Measurements from ENCODE around the gene DTX3L. TPM values are rescaled to one million over a fixed set of nuclear protein-coding genes. Genes with fewer than 3 reads are reported as not detected.

DTX3L gene
- total RNA-seq, 1 experiment from 2014 or later, result 18.9 TPM

- no peaks in the 10 kb centered on the region for H3K4me1 ChIP-seq (ENCODE audit: insufficient read depth, low read length, poor library complexity, severe bottlenecking)
- H3K27me3 ChIP-seq (replicated peaks; ENCODE audit: insufficient read depth, low read depth, low read length, poor library complexity), result peaks cover 4% of the 10 kb centered on the region
- ChIA-PET POLR2A (ENCODE audit: low non-redundant PET) (no interaction called here), CTCF (interaction anchor here (0.6 kb wide), 1 partner anchor 75 kb away, joined by 3 read pairs; no protein-coding TSS in a partner anchor)
- no peaks in the 10 kb centered on the region for H3K9me3 ChIP-seq (ENCODE audit: low read depth, low read length, poor library complexity, severe bottlenecking)
- no peak for DNase-seq (ENCODE audit: low spot score)
- no TSS peak for BruUV-seq (replicated peaks)
- H3K36me3 ChIP-seq (ENCODE audit: insufficient read depth, low read length, poor library complexity, severe bottlenecking), result no peaks in the 10 kb centered on the region
- intact Hi-C loops (cut with micrococcal nuclease; ENCODE audit: unreplicated experiment), result no loop called here
- no peak overlapping the region for H3K4me3 ChIP-seq (ENCODE audit: low read depth, low read length, poor library complexity, severe bottlenecking)
- no peak for TF ChIP-seq CTCF (conservative IDR thresholded peaks at IDR 0.05; ENCODE audit: low read depth, low read length)
- TF ChIP-seq EZH2 (IDR thresholded peaks at IDR 0.05; ENCODE audit: borderline replicate concordance, low read depth, low read length, poor library complexity, severe bottlenecking), result no peak
- no peak overlapping the region for H3K27ac ChIP-seq (ENCODE audit: low read depth, low read length, poor library complexity, severe bottlenecking)
Observed at GRCh38 chr3:122612696-122613095, 48.6 kb downstream of the DTX3L start.

- BruUV-seq (replicated peaks), result no TSS peak
- ChIA-PET POLR2A (ENCODE audit: low non-redundant PET) (no interaction called here), CTCF (no interaction called here)
- no peaks in the 10 kb centered on the region for H3K9me3 ChIP-seq (ENCODE audit: low read depth, low read length, poor library complexity, severe bottlenecking)
- peaks cover 23% of the 10 kb centered on the region for H3K27me3 ChIP-seq (replicated peaks; ENCODE audit: insufficient read depth, low read depth, low read length, poor library complexity)
- no peak for DNase-seq (ENCODE audit: low spot score)
- no peaks in the 10 kb centered on the region for H3K4me1 ChIP-seq (ENCODE audit: insufficient read depth, low read length, poor library complexity, severe bottlenecking)
- H3K36me3 ChIP-seq (ENCODE audit: insufficient read depth, low read length, poor library complexity, severe bottlenecking), result no peaks in the 10 kb centered on the region
- no peak overlapping the region for H3K27ac ChIP-seq (ENCODE audit: low read depth, low read length, poor library complexity, severe bottlenecking)
- TF ChIP-seq CTCF (conservative IDR thresholded peaks at IDR 0.05; ENCODE audit: low read depth, low read length) (no peak), EZH2 (IDR thresholded peaks at IDR 0.05; ENCODE audit: borderline replicate concordance, low read depth, low read length, poor library complexity, severe bottlenecking) (no peak)
- intact Hi-C loops (cut with micrococcal nuclease; ENCODE audit: unreplicated experiment), result no loop called here
- no peak overlapping the region for H3K4me3 ChIP-seq (ENCODE audit: low read depth, low read length, poor library complexity, severe bottlenecking)
Observed at GRCh38 chr3:122615303-122615702, 51.2 kb downstream of the DTX3L start.

- Histone ChIP-seq H3K4me3 (ENCODE audit: low read depth, low read length, poor library complexity, severe bottlenecking) (no peak overlapping the region), H3K27ac (ENCODE audit: low read depth, low read length, poor library complexity, severe bottlenecking) (no peak overlapping the region), H3K27me3 (replicated peaks; ENCODE audit: insufficient read depth, low read depth, low read length, poor library complexity) (peaks cover 32% of the 10 kb centered on the region), H3K36me3 (ENCODE audit: insufficient read depth, low read length, poor library complexity, severe bottlenecking) (no peaks in the 10 kb centered on the region), H3K9me3 (ENCODE audit: low read depth, low read length, poor library complexity, severe bottlenecking) (no peaks in the 10 kb centered on the region), H3K4me1 (ENCODE audit: insufficient read depth, low read length, poor library complexity, severe bottlenecking) (no peaks in the 10 kb centered on the region)
- intact Hi-C loops (cut with micrococcal nuclease; ENCODE audit: unreplicated experiment), result no loop called here
- no peak for DNase-seq (ENCODE audit: low spot score)
- no TSS peak for BruUV-seq (replicated peaks)
- TF ChIP-seq EZH2 (IDR thresholded peaks at IDR 0.05; ENCODE audit: borderline replicate concordance, low read depth, low read length, poor library complexity, severe bottlenecking), result no peak
- no peak for TF ChIP-seq CTCF (conservative IDR thresholded peaks at IDR 0.05; ENCODE audit: low read depth, low read length)
- ChIA-PET POLR2A (ENCODE audit: low non-redundant PET) (no interaction called here), CTCF (no interaction called here)
Observed at GRCh38 chr3:122618614-122619013, 54.5 kb downstream of the DTX3L start.

Measured in A673 (cell line).